Measurements from ENCODE around the gene ANKFN1. TPM values are rescaled to one million over a fixed set of nuclear protein-coding genes. Genes with fewer than 3 reads are reported as not detected.
"Not testable (repeated sequence)": the region's sequence is repeated elsewhere in the genome, so short reads cannot be mapped to it uniquely, and the experiment has no call there.

Gene ANKFN1
- total RNA-seq, 1 donor from 2014 or later, result not detected

GRCh38 chr17:56222255-56222654 is 69.0 kb downstream of the ANKFN1 start:
- Mint-ChIP-seq H3K4me3 (no peak overlapping the region), H3K36me3 (ENCODE audit: low read depth) (no peaks in the 10 kb centered on the region), H3K27ac (no peak overlapping the region), H3K4me1 (ENCODE audit: low read depth) (no peaks in the 10 kb centered on the region), H3K27me3 (ENCODE audit: insufficient read depth) (peaks cover 2% of the 10 kb centered on the region), H3K9me3 (no peaks in the 10 kb centered on the region)
- intact Hi-C loops (cut with micrococcal nuclease), result no loop called here
- DNase-seq (ENCODE audit: low spot score), result no peak

GRCh38 chr17:56230660-56231059 is 77.4 kb downstream of the ANKFN1 start:
- no peaks in the 10 kb centered on the region for H3K36me3 Mint-ChIP-seq (ENCODE audit: low read depth)
- no peaks in the 10 kb centered on the region for H3K9me3 Mint-ChIP-seq
- H3K27me3 Mint-ChIP-seq (ENCODE audit: insufficient read depth), result peaks cover 2% of the 10 kb centered on the region
- H3K27ac Mint-ChIP-seq, result no peak overlapping the region
- intact Hi-C loops (cut with micrococcal nuclease), result no loop called here
- no peak overlapping the region for H3K4me3 Mint-ChIP-seq
- no peak for DNase-seq (ENCODE audit: low spot score)
- H3K4me1 Mint-ChIP-seq (ENCODE audit: low read depth), result no peaks in the 10 kb centered on the region

DNA sequence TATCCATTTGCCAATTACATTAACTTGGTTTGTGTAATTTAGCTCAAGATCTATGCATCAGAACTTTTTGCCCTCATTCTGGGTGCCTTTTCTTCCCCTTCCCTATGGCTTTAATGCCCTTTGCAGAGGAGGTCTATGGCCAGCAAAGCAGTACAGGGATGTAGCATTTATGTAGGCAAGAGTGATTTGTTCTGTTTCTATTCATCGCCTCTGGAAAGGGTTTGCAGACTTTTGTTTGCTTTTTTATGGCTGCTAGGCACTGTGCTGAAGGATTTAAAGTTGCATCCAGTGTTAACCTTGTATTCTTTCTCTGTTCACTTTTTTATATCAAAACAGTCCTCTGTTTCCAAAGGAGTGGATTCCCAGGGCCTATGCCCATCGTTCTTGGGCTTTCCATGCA is 78.0 kb downstream of the ANKFN1 start:
- Mint-ChIP-seq H3K4me1 (ENCODE audit: low read depth) (no peaks in the 10 kb centered on the region), H3K4me3 (no peak overlapping the region), H3K9me3 (no peaks in the 10 kb centered on the region), H3K27me3 (ENCODE audit: insufficient read depth) (no peaks in the 10 kb centered on the region), H3K36me3 (ENCODE audit: low read depth) (no peaks in the 10 kb centered on the region), H3K27ac (no peak overlapping the region)
- intact Hi-C loops (cut with micrococcal nuclease), result no loop called here
- DNase-seq (ENCODE audit: low spot score), result no peak

- H3K9me3 Mint-ChIP-seq, result no peaks in the 10 kb centered on the region
- intact Hi-C loops (cut with micrococcal nuclease), result no loop called here
- no peaks in the 10 kb centered on the region for H3K4me1 Mint-ChIP-seq (ENCODE audit: low read depth)
- no peak overlapping the region for H3K4me3 Mint-ChIP-seq
- H3K27me3 Mint-ChIP-seq (ENCODE audit: insufficient read depth), result no peaks in the 10 kb centered on the region
- H3K27ac Mint-ChIP-seq, result no peak overlapping the region
- no peak for DNase-seq (ENCODE audit: low spot score)
- no peaks in the 10 kb centered on the region for H3K36me3 Mint-ChIP-seq (ENCODE audit: low read depth)
Observed at GRCh38 chr17:56231693-56232092, 78.4 kb downstream of the ANKFN1 start.

DNA sequence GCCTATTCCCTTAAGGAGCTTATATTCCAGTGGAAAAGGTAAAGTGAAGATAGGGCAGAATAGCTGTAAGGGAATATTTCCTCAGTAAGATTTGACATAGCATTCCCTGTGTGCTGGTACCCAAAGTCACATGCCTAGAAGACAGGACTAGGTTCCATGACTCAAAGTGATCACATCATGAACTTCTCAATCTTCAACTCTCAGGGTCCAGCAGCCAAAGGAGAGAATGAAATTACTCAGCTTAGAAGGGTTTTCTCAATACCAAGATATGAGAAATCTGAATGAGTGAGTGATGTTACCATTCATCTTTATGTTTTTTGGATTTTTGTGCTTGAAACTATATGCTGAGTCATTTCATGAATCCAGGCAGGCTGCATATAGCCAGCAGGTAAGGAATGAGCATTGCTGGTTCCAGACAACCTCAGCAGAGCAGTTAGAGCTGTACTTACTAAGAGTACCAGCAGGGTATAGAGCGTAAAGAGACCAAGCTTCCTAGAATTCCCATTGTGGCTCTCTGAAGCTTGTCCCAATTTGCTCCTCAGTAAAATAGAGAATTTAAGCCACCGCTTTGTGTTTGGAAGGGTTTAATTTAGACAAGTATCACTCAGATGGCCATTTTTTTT is 91.1 kb downstream of the ANKFN1 start:
- Mint-ChIP-seq H3K4me1 (ENCODE audit: low read depth) (no peaks in the 10 kb centered on the region), H3K9me3 (no peaks in the 10 kb centered on the region), H3K27me3 (ENCODE audit: insufficient read depth) (peaks cover 6% of the 10 kb centered on the region), H3K4me3 (no peak overlapping the region), H3K27ac (no peak overlapping the region), H3K36me3 (ENCODE audit: low read depth) (no peaks in the 10 kb centered on the region)
- no peak for DNase-seq (ENCODE audit: low spot score)
- intact Hi-C loops (cut with micrococcal nuclease), result no loop called here

DNA sequence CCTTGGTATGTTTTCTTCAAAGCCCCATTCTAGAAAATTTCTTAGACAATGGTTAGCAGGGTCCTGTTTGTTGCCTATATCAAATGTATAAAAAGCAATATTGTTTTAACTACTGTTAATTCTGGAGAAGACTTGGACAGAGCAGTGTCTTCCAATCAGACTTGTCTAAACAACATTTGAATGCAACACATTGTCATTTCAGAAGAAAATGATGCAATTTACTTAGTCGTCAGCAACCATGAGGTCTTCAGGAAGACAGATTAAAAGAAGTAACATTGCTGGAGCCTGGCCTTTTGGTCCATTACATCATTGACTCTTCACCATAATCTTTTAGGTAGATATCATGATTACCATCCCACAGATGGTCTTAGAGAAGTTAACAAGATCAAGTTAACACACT is 94.5 kb downstream of the ANKFN1 start:
- Mint-ChIP-seq H3K36me3 (ENCODE audit: low read depth) (no peaks in the 10 kb centered on the region), H3K4me3 (no peak overlapping the region), H3K4me1 (ENCODE audit: low read depth) (no peaks in the 10 kb centered on the region), H3K9me3 (no peaks in the 10 kb centered on the region), H3K27ac (no peak overlapping the region), H3K27me3 (ENCODE audit: insufficient read depth) (peaks cover 5% of the 10 kb centered on the region)
- intact Hi-C loops (cut with micrococcal nuclease), result no loop called here
- no peak for DNase-seq (ENCODE audit: low spot score)

GRCh38 chr17:56257075-56257474 is 103.8 kb downstream of the ANKFN1 start:
- Mint-ChIP-seq H3K36me3 (ENCODE audit: low read depth) (no peaks in the 10 kb centered on the region), H3K9me3 (no peaks in the 10 kb centered on the region), H3K4me3 (no peak overlapping the region), H3K4me1 (ENCODE audit: low read depth) (no peaks in the 10 kb centered on the region), H3K27ac (no peak overlapping the region), H3K27me3 (ENCODE audit: insufficient read depth) (no peaks in the 10 kb centered on the region)
- no peak for DNase-seq (ENCODE audit: low spot score)
- intact Hi-C loops (cut with micrococcal nuclease), result no loop called here

- H3K27ac Mint-ChIP-seq, result no peak overlapping the region
- intact Hi-C loops (cut with micrococcal nuclease), result no loop called here
- no peaks in the 10 kb centered on the region for H3K9me3 Mint-ChIP-seq
- no peaks in the 10 kb centered on the region for H3K36me3 Mint-ChIP-seq (ENCODE audit: low read depth)
- no peak overlapping the region for H3K4me3 Mint-ChIP-seq
- H3K4me1 Mint-ChIP-seq (ENCODE audit: low read depth), result no peaks in the 10 kb centered on the region
- no peaks in the 10 kb centered on the region for H3K27me3 Mint-ChIP-seq (ENCODE audit: insufficient read depth)
- DNase-seq (ENCODE audit: low spot score), result no peak
Observed at GRCh38 chr17:56260376-56261002, 107.2 kb downstream of the ANKFN1 start.

GRCh38 chr17:56262803-56263202 is 109.5 kb downstream of the ANKFN1 start:
- no peaks in the 10 kb centered on the region for H3K36me3 Mint-ChIP-seq (ENCODE audit: low read depth)
- DNase-seq (ENCODE audit: low spot score), result no peak
- H3K4me3 Mint-ChIP-seq, result no peak overlapping the region
- H3K4me1 Mint-ChIP-seq (ENCODE audit: low read depth), result no peaks in the 10 kb centered on the region
- H3K27me3 Mint-ChIP-seq (ENCODE audit: insufficient read depth), result peaks cover 10% of the 10 kb centered on the region
- H3K27ac Mint-ChIP-seq, result no peak overlapping the region
- H3K9me3 Mint-ChIP-seq, result no peaks in the 10 kb centered on the region
- intact Hi-C loops (cut with micrococcal nuclease), result no loop called here

DNA sequence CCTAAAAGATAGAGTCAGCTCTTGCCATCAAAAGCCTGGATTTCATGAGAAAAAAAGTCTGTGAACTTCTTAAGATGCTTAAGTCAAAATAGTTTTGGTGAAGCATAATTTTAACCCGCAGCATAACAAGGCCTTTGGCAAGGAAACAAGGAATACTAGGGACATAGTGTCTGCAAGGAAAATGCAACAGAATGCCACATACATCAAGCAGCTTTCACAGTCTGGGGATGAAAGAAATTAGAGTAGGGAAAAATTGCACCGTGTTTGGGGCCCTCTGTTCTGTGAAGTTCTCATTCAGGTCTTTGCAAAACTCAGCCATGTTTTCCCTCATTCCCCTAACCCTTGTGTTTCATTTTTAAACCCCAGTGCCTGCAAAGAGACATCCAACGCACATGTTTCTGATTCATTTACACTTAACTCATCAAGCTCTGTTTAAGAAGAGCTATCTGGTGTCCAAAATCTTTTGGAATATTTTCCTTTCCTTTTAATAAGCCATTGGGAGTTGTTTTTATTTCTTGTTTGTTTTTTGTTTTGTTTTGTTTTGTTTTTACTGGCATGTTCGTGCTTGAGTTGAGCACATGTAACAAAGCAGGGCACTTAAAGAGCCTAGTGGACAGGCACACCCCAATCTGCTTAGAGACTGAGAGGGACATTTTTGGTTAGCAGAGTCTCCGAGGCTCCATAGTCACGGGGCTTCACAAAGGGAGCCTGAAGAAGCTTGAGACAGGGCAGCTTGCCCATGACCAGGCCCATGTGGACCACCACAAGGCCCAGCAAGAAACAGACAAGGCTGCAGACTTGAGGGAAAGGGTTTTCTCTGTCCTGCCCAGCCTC is 116.5 kb downstream of the ANKFN1 start:
- Mint-ChIP-seq H3K4me1 (ENCODE audit: low read depth) (no peaks in the 10 kb centered on the region), H3K4me3 (no peak overlapping the region), H3K27me3 (ENCODE audit: insufficient read depth) (peaks cover 13% of the 10 kb centered on the region), H3K36me3 (ENCODE audit: low read depth) (no peaks in the 10 kb centered on the region), H3K27ac (no peak overlapping the region), H3K9me3 (no peaks in the 10 kb centered on the region)
- intact Hi-C loops (cut with micrococcal nuclease), result no loop called here
- DNase-seq (ENCODE audit: low spot score), result no peak

DNA sequence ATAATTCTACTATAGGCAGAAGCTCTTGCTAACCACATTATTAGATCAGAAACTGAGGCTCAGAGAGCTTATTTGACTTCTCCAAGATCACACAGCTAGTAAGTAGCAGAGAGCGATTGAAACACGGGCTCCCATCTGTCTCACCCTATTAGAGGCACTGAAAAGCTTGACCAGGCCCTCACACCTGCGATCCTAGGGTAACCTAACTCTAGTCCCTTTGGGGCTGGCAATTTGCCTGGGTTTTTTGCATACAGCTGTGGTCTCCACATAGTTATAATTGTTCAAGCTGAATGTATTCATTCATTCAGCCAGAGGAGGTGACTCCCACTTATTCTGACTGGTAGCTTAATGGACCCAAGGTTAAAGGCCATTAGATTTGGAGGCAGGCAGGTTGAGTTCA is 121.2 kb downstream of the ANKFN1 start:
- Mint-ChIP-seq H3K36me3 (ENCODE audit: low read depth) (no peaks in the 10 kb centered on the region), H3K4me3 (no peak overlapping the region)

DNA sequence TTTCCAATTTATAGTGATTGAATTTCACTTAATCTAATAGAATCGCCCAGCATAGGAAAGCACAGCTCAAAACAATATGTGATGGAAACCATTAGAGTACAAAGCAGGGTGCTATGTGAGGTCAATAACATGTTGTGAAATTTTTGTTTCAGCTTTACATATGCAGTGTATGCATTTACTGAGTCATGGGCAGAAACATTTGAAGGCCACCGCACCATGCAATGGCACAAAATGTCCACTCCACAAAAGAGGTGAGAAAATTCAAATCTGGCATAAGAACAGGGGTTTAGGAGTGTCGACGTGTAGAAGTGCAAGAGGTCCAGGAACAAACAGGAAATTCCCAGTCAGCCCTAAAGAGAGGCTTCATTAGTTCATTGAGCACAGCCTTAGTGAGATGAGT is 131.2 kb downstream of the ANKFN1 start:
- Mint-ChIP-seq H3K9me3 (no peaks in the 10 kb centered on the region), H3K27me3 (ENCODE audit: insufficient read depth) (no peaks in the 10 kb centered on the region), H3K4me3 (no peak overlapping the region), H3K36me3 (ENCODE audit: low read depth) (no peaks in the 10 kb centered on the region), H3K27ac (no peak overlapping the region), H3K4me1 (ENCODE audit: low read depth) (no peaks in the 10 kb centered on the region)
- no peak for DNase-seq (ENCODE audit: low spot score)
- intact Hi-C loops (cut with micrococcal nuclease), result no loop called here

More for the DNA sequence above, 121.2 kb downstream of the ANKFN1 start:
- H3K27ac Mint-ChIP-seq, result no peak overlapping the region
- no peaks in the 10 kb centered on the region for H3K27me3 Mint-ChIP-seq (ENCODE audit: insufficient read depth)
- no peaks in the 10 kb centered on the region for H3K4me1 Mint-ChIP-seq (ENCODE audit: low read depth)
- DNase-seq (ENCODE audit: low spot score), result no peak
- no peaks in the 10 kb centered on the region for H3K9me3 Mint-ChIP-seq
- intact Hi-C loops (cut with micrococcal nuclease), result no loop called here

GRCh38 chr17:56288786-56289185 is 135.5 kb downstream of the ANKFN1 start:
- H3K27me3 Mint-ChIP-seq (ENCODE audit: insufficient read depth); intact Hi-C loops (cut with micrococcal nuclease); H3K36me3 Mint-ChIP-seq (ENCODE audit: low read depth); H3K9me3 Mint-ChIP-seq; DNase-seq (ENCODE audit: low spot score); H3K4me3 Mint-ChIP-seq; H3K27ac Mint-ChIP-seq: not testable (repeated sequence)
- H3K4me1 Mint-ChIP-seq (ENCODE audit: low read depth), result peaks cover 28% of the 10 kb centered on the region

Data from activated T-helper 1 cell treated with anti-CD3 and anti-CD28 coated beads, Interleukin-12 subunit alpha, Interleukin-12 subunit beta, Interleukin-2, Interleukin-4 antibody, amounts not matched to agents 30 ng/mL and 10 ng/mL and 1 ng/mL, durations not matched to agents 14 hours and 24 hours and 36 hours (primary cell).